ENCODE data around the gene PTPRN2. TPM values are rescaled to one million over a fixed set of nuclear protein-coding genes. Genes with fewer than 3 reads are reported as not detected.
A peak's percentile ranks its signal among the peaks of the same experiment; 100 is the strongest.

The PTPRN2 gene
- total RNA-seq, 4 donors from 2014 or later: 14.9 to 34.3 (median 21.3) TPM

DNA sequence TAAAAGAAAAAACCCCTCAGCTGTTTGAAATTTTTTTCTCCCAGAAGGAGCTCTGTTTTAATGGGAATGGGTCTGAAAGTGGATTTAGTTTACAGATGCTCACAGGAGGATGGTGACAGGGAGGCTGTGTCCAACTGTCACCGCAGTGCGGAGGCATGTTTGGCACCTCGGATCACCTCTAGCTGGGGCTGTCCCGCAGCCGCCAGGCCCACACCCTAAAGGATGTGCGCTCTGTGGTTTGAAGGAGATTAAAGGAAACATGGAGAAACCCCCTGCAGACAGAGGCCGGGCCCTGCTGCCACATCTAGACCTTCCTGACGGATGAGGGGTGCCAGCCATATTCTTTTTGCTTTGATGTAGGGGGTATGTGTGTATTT is 1090.3 kb downstream of the PTPRN2 start:
- H3K4me3 ChIP-seq: no peak overlapping the region
- no peaks in the 10 kb centered on the region for H3K36me3 ChIP-seq
- no peaks in the 10 kb centered on the region for H3K27me3 ChIP-seq
- TF ChIP-seq POLR2A (IDR thresholded peaks at IDR 0.05): no peak
- TF ChIP-seq, protein P1, sequence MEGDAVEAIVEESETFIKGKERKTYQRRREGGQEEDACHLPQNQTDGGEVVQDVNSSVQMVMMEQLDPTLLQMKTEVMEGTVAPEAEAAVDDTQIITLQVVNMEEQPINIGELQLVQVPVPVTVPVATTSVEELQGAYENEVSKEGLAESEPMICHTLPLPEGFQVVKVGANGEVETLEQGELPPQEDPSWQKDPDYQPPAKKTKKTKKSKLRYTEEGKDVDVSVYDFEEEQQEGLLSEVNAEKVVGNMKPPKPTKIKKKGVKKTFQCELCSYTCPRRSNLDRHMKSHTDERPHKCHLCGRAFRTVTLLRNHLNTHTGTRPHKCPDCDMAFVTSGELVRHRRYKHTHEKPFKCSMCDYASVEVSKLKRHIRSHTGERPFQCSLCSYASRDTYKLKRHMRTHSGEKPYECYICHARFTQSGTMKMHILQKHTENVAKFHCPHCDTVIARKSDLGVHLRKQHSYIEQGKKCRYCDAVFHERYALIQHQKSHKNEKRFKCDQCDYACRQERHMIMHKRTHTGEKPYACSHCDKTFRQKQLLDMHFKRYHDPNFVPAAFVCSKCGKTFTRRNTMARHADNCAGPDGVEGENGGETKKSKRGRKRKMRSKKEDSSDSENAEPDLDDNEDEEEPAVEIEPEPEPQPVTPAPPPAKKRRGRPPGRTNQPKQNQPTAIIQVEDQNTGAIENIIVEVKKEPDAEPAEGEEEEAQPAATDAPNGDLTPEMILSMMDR (IDR thresholded peaks at IDR 0.05): no peak
- H3K9me3 ChIP-seq: no peaks in the 10 kb centered on the region
- no peaks in the 10 kb centered on the region for H3K4me1 ChIP-seq
- peak in 1 of 3 donors; percentile 6 for DNase-seq
- no peak overlapping the region for H3K27ac ChIP-seq

DNA sequence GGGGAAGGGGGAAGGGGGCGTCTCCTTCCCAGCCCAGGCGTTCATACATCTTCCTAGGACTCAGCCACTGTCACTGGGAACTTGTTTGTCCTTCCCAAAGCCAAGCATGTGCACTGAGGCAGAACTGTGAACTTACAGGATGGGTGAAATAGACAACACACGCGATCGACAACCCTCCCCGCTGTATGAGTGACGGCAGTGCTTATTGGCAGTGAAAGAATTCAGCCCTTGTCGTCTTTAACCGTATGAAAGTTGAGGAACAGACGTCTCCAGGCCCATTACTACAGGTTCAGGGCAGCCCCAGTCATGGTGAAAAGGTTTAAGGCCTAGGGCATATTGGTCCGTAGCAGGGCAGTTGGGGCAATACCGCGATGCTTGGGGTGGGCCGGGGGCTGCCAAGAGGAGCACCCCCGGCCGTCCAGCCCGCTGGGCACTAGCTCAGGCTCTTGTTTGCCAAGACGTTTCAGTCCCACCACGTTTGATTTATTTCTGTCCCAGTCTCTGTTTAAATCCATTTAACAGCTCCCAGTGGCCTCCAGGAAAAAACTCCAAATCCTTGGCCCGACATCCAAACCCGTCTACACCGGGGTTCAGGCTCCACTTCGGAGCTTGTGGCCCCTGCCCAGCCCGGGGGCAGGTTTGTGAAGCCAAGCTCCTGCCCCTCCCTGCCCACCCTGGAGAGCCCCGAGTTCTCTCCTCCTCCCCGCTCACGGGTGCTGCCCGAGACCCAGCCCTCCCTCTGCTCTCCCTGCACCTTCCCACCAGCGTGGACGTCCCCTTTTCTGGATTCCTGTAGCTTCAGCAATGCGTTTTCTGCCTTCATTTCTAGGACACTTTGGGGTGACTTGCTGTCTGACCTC is 1091.0 kb downstream of the PTPRN2 start:
- Histone ChIP-seq H3K9me3 (no peaks in the 10 kb centered on the region), H3K36me3 (no peaks in the 10 kb centered on the region), H3K4me1 (no peaks in the 10 kb centered on the region), H3K4me3 (no peak overlapping the region), H3K27me3 (no peaks in the 10 kb centered on the region), H3K27ac (no peak overlapping the region)
- TF ChIP-seq POLR2A (IDR thresholded peaks at IDR 0.05): no peak
- TF ChIP-seq, protein P1 (IDR thresholded peaks at IDR 0.05): no peak
- peak in 1 of 3 donors; percentile 26 for DNase-seq

DNA sequence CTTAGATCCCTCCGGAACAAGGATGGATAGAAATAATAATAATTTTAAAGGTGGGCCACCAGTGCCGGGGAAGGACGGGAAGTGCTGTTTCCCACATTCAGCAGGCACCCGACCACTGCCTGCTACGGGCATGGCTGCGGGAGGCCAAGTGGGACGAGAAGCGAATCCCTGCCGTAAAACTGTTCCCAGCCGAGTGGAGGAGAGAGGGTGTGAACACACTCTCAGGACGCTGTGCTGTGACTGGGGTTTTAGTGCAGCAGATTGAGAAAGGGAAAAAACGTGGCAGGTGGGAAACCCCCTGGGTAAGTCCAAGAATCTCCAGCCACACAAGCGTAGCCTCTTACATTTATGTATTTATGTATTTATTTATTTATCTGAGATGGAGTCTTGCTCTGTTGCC is 1092.0 kb downstream of the PTPRN2 start:
- no peaks in the 10 kb centered on the region for H3K27me3 ChIP-seq
- H3K27ac ChIP-seq: no peak overlapping the region
- peak in 1 of 3 donors; percentile 26 for DNase-seq
- no peaks in the 10 kb centered on the region for H3K36me3 ChIP-seq
- TF ChIP-seq, protein P1 (IDR thresholded peaks at IDR 0.05): no peak
- no peak for TF ChIP-seq POLR2A (IDR thresholded peaks at IDR 0.05)
- H3K9me3 ChIP-seq: no peaks in the 10 kb centered on the region
- H3K4me1 ChIP-seq: no peaks in the 10 kb centered on the region
- H3K4me3 ChIP-seq: no peak overlapping the region

DNA sequence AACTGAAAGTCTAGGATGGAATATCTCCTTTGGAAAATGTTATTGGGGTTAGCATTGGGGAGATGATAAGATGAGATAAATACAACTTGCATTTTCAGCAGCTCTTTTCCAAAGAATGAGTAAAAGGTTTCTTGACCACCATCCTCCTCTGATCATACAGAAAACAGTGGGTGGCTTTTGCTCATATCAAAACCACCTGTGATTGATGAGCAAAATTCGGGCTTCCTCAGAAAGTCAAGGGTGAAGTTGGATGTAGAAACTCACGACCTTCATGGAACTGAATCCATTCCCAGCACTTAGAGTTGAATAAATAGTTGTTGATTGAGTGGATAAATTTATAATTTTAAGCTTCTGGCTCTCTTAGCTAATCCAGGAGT is 1092.5 kb downstream of the PTPRN2 start:
- no peak overlapping the region for H3K27ac ChIP-seq
- no peak overlapping the region for H3K4me3 ChIP-seq
- H3K27me3 ChIP-seq: no peaks in the 10 kb centered on the region
- no peak for DNase-seq
- H3K4me1 ChIP-seq: no peaks in the 10 kb centered on the region
- TF ChIP-seq, protein P1 (IDR thresholded peaks at IDR 0.05): no peak
- TF ChIP-seq POLR2A (IDR thresholded peaks at IDR 0.05): no peak
- H3K36me3 ChIP-seq: no peaks in the 10 kb centered on the region
- H3K9me3 ChIP-seq: no peaks in the 10 kb centered on the region

DNA sequence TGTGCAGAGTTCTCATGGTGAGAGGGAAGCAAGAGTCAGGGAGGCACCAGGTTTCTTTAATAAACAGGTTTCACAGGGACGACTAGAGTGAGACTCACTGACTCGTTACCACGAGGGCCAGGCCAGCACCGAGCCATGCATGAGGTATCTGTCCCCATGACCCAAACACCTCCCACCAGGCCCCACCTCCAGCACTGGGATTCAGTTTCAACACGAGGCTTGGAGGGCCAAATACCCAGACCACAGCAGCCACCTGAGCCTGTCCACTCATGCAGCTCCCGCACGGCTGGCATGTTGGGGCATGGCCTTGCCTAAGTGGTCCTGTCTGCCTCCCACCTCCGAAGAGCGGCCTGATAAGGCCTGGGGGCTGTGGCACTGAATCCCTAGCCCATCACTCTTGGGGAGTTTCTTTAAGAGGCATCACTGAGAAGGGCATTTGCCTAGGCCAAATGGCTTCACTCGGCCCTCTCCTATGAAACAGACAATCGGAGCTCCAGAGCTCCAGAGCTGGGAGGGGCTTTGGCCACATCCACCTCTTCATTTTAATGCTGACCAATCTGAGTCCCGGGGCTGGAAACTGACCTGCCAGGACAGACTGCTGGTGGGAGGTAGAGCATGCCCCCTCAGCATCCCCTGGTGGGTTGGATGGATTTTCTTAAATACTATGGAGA is 1093.0 kb downstream of the PTPRN2 start:
- Histone ChIP-seq H3K4me3 (no peak overlapping the region), H3K36me3 (no peaks in the 10 kb centered on the region), H3K9me3 (no peaks in the 10 kb centered on the region), H3K27ac (no peak overlapping the region), H3K27me3 (no peaks in the 10 kb centered on the region), H3K4me1 (no peaks in the 10 kb centered on the region)
- no peak for TF ChIP-seq POLR2A (IDR thresholded peaks at IDR 0.05)
- TF ChIP-seq, protein P1 (IDR thresholded peaks at IDR 0.05): no peak
- DNase-seq: peak in 1 of 3 donors; percentile 34
